Hepatocyte (in vitro differentiated cells): ENCODE results near the gene SRPK2.

ENCODE experiments used
- EZH2 ChIP-seq: fragments of 200-600 bp; sonication (generic); IDR thresholded peaks from 2 replicates; pipeline ENCODE4 v1.6.1; 2016; ENCODE audit warnings: antibody characterized with exemption, mild to moderate bottlenecking, borderline replicate concordance
- EZH2phosphoT487 ChIP-seq: fragments of 200-600 bp; sonication (generic); IDR thresholded peaks from one replicate; pipeline ENCODE4 v1.6.1; 2018; ENCODE audit warnings: antibody characterized with exemption, mild to moderate bottlenecking, low read depth, moderate library complexity; ENCODE audit not compliant: unreplicated experiment, severe bottlenecking
- TF ChIP-seq, protein P1 (sequence below): fragments of 200-600 bp; sonication (generic); IDR thresholded peaks from 2 replicates; pipeline ENCODE4 v1.5.1; 2016; ENCODE audit warnings: antibody characterized with exemption, mild to moderate bottlenecking; ENCODE audit not compliant: poor library complexity

DNA sequence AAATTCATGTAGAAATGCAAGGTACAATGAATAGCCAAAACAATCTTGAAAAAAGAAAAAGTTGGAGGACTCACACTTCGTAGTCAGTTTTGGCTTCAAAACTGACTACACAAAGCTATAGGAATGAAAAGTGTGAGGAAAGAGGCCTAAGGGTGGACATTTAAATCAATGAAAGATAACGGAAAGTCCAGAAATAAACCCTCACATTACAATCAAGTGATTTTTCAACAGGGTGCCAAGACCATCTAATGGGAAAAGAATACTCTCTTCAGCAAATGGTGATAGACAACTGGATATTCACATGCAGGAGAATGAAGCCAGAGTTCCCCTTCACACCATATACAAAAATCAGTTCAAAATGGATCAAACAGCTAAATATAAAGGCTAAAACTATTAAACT, 106.8 kb downstream of the SRPK2 start:
- TF ChIP-seq EZH2 = no peak
- TF ChIP-seq, protein P1, sequence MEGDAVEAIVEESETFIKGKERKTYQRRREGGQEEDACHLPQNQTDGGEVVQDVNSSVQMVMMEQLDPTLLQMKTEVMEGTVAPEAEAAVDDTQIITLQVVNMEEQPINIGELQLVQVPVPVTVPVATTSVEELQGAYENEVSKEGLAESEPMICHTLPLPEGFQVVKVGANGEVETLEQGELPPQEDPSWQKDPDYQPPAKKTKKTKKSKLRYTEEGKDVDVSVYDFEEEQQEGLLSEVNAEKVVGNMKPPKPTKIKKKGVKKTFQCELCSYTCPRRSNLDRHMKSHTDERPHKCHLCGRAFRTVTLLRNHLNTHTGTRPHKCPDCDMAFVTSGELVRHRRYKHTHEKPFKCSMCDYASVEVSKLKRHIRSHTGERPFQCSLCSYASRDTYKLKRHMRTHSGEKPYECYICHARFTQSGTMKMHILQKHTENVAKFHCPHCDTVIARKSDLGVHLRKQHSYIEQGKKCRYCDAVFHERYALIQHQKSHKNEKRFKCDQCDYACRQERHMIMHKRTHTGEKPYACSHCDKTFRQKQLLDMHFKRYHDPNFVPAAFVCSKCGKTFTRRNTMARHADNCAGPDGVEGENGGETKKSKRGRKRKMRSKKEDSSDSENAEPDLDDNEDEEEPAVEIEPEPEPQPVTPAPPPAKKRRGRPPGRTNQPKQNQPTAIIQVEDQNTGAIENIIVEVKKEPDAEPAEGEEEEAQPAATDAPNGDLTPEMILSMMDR = no peak
- no peak for TF ChIP-seq EZH2phosphoT487
